Activated CD8-positive, alpha-beta memory T cell treated with anti-CD3 and anti-CD28 coated beads, Interleukin-2, amount 50 U/mL, for 24 hours (primary cell): Measurements from ENCODE around the gene CSHL1.
A peak's percentile ranks its signal among the peaks of the same experiment; 100 is the strongest.
"Not testable (repeated sequence)": the region's sequence is repeated elsewhere in the genome, so short reads cannot be mapped to it uniquely, and the experiment has no call there.

ENCODE experiments used
- DNase-seq: peaks from one replicate; pipeline ENCODE4 v3.0.0-alpha.2; 2020; ENCODE audit errors: extremely low read depth

CSHL1 gene

DNA sequence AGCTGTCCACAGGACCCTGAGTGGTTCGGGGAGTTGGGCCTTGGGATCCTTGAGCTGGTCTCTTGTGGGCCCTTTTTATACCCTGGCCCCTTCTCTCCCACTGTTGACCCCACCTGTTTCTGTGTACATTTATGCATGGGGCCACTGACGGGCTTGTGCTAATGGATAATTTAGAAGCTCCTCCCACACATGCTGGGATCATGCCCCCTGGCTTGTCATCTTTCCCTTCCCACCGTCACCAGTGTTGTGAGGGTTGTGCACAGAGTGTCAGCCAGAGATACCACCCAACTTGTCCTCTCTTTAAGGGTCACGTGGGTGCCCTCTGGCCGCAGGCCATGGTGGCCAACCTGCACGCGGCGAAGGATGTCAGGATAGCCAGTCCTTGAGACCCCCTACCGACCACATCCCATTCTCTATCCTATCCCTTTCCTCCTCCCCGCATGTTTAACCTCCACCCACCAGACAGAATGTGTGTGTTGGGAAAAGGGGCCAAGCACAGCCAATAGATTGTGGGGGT, 7.8 kb upstream of the CSHL1 start, which contains the start of gene GH1:
Gene GH1, minus strand, starts transcription at position 51 of the 517 bp plus-strand sequence. CDS start 63 bp downstream, outside the sequence.
- not testable (repeated sequence) for DNase-seq

DNA sequence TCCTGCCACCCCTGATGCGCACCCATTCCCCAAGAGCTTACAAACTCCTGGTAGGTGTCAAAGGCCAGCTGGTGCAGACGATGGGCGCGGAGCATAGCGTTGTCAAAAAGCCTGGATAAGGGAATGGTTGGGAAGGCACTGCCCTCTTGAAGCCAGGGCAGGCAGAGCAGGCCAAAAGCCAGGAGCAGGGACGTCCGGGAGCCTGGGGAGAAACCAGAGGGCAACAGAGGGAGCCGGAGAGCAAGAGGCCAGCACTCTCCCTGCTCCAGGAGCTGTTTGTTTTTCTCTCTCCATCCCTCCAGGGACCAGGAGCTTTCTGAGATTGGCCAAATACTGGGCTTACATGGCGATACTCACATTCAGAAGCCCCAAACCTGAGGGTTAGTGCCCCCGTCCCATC, 7.2 kb upstream of the CSHL1 start:
- no peak for DNase-seq

DNA sequence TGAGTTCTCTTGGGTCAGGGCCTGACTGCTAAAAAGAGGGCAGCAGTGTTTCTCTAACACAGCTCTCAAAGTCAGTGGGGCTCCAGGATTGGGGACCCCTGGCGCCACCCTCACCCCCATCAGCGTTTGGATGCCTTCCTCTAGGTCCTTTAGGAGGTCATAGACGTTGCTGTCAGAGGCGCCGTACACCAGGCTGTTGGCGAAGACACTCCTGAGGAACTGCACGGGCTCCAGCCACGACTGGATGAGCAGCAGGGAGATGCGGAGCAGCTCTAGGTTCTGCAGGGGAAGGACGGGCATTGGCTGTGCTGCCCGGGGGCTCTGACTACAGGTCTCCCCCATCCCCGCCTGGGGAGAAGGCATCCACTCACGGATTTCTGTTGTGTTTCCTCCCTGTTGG, 6.6 kb upstream of the CSHL1 start:
- DNase-seq: no peak

DNA sequence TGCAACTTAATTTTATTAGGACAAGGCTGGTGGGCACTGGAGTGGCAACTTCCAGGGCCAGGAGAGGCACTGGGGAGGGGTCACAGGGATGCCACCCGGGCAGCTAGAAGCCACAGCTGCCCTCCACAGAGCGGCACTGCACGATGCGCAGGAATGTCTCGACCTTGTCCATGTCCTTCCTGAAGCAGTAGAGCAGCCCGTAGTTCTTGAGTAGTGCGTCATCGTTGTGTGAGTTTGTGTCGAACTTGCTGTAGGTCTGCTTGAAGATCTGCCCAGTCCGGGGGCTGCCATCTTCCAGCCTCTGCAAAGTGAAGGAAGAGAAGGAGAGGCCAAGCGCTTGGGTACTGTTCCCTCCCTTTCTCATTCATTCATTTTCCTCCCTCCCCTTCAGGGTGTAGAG, 6.1 kb upstream of the CSHL1 start:
- not testable (repeated sequence) for DNase-seq

DNA sequence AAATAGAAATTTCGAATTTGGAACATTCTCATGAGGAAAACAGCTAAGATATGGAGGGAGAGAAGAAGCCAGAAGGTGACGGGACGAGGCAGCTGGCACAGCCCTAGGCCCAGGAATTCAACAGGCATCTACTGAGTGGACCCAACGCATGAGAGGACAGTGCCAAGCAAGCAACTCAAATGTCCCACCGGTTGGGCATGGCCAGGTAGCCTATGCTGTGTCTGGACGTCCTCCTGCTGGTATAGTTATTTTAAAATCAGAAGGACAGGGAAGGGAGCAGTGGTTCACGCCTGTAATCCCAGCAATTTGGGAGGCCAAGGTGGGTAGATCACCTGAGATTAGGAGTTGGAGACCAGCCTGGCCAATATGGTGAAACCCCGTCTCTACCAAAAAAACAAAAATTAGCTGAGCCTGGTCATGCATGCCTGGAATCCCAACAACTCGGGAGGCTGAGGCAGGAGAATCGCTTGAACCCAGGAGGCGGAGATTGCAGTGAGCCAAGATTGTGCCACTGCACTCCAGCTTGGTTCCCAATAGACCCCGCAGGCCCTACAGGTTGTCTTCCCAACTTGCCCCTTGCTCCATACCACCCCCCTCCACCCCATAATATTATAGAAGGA, 5.6 kb upstream of the CSHL1 start:
- DNase-seq: no peak

DNA sequence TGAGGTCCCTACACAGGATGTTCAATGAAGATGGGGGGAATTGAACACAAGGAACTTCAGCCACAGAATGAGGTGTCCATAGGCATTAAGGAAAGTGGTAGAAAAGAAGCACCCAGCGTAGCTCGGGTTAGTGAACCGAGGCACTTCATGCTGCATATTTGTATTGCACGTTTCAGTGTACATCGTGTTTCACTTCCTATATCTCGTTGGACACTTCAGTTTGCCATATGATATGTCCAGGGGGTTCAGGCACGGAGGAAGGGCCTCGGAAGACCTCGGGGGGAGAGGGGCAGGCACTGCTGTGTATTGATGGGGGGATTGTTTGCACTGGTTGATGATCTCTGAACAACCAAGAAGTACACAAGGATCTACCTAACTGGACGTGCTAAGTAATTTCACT, 4.7 kb upstream of the CSHL1 start:
- DNase-seq: not testable (repeated sequence)

DNA sequence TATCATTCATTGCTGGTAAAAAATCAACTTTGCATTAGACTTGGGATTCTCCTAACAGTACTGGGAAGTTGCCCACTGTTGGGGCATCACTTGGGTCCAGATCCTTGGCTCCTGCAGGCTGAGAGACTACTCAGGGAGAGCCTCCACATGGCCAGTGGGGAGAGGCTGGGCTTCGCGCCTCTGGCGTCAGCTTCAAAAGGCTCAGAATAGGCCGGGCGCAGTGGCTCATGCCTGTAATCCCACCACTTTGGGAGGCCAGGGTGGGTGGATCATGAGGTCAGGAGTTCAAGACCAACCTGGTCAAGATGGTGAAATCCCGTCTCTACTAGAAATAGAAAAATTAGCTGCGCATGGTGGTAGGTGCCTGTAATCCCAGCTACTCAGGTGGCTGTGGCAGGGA, 3.4 kb upstream of the CSHL1 start:
- no peak for DNase-seq

DNA sequence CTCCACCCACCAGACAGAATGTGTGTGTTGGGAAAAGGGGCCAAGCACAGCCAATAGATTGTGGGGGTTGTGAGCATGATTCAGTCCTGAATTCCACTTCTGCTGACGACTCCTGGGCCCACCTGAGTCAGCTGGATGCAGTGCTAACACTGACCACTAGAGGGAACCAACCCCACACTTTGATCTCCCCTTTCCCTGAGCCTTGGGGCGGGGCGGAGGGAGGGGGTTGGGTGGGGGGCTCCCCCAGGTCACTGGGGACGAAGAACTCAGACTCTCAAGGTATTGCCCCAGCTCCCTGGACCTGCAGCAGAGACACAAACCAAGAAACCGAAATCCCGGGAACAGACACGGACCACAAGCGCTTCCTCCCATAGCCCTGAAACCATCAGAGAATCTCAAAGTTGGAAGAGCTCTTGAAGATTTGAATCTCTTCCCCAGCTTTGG, 621 bp upstream of the CSHL1 start:
- DNase-seq: peak; percentile 20

DNA sequence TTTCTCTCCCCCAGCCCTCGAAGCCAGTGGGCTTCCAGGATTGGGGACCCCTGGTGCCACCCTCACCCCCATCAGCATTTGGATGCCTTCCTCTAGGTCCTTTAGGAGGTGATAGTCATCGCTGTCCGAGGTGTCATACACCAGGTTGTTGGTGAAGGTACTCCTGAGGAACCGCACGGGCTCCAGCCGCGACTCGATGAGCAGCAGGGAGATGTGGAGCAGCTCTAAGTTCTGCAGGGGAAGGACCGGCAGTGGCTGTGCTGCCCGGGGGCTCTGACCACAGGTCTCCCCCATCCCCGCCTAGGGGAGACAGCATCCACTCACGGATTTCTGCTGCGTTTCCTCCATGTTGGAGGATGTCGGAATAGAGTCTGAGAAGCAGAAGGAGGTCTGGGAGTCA, 962 bp downstream of the CSHL1 start:
- DNase-seq: no peak

DNA sequence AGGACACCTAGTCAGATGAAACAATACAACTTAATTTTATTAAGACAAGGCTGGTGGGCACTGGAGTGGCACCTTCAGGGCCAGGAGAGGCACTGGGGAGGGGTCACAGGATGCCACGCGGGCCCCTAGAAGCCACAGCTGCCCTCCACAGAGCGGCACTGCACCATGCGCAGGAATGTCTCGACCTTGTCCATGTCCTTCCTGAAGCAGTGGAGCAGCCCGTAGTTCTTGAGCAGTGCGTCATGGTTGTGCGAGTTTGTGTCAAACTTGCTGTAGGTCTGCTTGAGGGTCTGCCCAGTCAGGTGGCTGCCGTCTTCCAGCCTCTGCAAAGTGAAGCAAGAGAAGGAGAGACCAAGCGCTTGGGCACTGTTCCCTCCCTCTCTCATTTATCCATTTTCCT, 1.5 kb downstream of the CSHL1 start:
- DNase-seq: not testable (repeated sequence)

DNA sequence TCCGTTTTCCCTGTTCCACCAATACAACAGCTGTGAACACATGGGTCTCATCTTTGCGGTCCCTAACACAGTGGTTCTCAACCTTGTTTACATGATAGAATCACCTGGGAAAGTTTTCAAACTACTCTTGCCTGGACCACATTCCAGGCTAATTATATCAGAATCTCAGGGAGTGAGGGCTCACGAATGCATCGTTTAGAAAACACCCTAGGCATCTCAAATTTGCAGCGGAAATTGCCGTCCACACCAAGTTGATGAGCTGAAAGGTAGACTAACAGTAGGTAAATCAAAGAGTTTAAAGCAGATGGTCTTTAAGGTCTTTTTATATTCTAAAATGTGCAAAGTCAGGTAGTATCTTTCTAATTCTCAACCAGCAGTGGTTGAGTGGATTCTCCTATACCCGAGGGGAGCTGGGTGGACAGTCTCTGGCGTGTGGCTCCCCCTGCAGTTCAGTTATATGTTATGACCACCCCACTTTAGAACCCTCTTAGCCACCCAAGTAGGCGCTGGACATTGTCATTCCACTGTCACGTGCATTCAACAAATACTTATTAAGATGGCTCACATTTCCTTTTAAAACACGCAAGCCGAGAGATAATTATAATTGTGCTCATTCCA, 3.8 kb downstream of the CSHL1 start:
- DNase-seq: not testable (repeated sequence)

DNA sequence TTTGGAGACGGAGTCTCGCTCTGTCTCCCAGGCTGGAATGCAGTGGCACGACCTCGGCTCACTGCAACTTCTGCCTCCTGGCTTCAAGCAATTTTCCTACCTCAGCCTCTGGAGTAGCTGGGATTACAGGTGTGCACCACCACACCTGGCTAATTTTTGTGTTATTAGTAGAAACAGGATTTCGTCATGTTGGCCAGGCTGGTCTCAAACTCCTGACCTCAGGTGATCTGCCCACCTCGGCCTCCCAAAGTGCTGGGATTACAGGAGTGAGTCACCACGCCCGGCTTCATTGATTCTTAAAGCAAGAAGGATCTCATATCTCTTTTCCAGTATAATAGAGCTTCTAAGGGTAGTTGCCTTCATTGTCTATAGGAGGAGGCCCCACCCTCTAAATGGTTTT, 6.3 kb downstream of the CSHL1 start:
- DNase-seq: not testable (repeated sequence)

DNA sequence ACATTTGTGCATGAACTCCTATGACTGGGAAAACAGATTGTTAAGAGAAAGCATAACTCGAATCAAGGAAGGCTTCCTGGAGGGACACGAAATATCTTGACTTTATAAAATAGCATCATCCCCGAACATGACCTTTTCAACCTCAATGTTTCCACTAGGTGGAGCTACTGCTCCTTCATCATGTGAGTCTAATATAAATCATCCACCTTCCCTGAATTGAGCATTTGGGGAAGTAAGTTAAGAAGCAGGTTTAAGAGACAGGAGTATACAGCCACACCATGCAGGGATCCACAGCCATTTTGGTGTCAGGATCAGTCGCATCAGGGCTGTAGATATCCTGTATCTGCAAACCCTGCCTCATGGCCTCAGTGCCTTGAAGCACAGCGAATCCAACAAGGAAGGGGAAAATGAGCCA, 7.3 kb downstream of the CSHL1 start:
- DNase-seq: not testable (repeated sequence)

DNA sequence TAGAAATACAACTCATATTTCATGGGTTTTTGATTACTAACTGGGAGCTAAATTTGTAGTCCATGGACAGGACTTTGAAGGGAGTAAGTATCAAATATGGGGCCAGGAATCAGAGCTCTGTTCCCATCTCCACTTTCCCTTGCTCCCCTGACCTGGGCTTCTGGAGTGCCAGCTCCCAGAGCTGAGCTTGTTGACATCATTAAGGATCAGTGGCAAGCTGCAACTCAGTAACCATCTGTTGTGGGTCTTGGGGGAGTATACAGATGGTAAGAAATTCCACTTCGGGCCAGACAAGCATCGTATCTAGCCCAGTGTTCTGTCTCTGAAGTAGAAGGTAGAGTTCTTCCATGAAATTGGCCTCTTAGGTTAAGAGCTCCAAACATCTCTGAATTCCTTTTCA, 9.1 kb downstream of the CSHL1 start:
- not testable (repeated sequence) for DNase-seq

DNA sequence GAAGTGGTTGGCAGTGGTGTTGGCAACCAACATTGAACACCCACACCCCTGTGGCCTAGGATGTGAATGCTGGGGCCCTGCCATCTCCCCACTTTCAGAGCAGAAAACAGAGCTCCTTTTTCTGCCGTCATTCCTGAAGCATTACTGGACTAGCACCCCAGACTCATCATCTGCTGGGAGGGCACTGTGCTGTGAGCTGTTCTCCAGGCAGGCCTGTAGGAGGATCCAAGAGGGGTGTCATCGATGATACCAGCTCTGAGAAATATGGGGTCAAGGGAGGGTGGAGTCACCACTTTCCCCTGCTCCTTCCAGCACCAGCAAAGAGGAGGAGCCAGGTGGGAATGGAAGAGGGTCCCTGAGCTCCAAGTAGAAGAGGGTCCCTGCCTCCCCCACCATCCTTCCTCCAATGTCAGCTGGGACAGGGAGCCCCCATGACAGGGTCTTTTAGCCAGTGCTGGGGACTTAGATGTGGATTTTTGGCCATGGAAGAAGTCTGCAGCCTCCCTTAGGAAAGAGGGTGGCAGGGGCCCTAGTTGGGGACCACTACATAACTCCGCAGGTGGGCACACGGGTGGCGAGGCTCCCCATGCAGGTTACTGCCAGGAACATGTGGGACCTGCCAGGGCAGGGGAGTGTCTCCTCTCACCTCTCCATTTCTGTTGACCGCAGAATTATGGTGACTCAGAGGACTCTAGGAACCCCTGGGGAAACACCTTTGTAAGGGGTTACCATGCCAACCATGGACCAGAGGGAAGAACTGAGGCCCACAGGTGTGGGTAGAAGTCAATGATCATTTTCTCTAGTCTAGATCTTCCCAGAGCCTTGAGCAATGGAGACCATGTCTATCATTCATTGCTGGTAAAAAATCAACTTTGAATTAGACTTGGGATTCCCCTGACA, 11.9 kb downstream of the CSHL1 start:
- not testable (repeated sequence) for DNase-seq

DNA sequence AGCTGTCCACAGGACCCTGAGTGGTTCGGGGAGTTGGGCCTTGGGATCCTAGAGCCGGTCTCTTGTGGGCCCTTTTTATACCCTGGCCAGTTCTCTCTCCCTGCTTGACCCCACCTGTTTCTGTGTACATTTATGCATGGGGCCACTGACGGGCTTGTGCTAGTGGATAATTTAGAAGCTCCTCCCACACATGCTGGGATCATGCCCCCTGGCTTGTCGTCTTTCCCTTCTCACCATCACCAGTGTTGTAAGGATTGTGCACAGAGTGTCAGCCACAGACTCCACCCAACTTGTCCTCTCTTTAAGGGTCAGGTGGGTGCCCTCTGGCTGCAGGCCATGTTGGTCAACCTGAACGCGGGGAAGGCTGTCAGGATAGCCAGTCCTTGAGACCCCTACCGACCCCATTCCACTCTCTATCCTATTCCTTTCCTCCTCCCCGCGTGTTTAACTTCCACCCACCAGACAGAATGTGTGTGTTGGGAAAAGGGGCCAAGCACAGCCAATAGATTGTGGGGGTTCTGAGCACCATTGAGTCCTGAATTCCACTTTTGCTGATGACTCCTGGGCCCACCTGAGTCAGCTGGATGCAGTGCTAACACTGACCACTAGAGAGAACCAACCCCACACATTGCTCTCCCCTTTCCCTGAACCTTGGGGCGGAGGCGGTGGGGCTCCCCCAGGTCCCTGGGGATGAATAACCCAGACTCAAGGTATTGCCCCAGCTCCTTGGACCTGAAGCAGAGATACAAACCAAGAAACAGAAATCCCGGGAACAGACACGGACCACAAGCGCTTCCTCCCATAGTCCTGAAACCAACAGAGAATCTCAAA, 14.3 kb downstream of the CSHL1 start, which contains the start of gene CSH1:
Gene CSH1, minus strand, starts transcription at position 51 of the 831 bp plus-strand sequence. CDS start 63 bp downstream, outside the sequence.
- not testable (repeated sequence) for DNase-seq

DNA sequence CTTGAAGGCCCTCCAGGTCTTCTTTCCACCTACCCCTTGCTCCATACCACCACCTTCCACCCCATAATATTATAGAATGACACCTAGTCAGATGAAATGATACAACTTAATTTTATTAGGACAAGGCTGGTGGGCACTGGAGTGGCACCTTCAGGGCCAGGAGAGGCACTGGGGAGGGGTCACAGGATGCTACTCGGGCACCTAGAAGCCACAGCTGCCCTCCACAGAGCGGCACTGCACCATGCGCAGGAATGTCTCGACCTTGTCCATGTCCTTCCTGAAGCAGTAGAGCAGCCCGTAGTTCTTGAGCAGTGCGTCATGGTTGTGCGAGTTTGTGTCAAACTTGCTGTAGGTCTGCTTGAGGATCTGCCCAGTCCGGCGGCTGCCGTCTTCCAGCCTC, 16.2 kb downstream of the CSHL1 start:
- not testable (repeated sequence) for DNase-seq

DNA sequence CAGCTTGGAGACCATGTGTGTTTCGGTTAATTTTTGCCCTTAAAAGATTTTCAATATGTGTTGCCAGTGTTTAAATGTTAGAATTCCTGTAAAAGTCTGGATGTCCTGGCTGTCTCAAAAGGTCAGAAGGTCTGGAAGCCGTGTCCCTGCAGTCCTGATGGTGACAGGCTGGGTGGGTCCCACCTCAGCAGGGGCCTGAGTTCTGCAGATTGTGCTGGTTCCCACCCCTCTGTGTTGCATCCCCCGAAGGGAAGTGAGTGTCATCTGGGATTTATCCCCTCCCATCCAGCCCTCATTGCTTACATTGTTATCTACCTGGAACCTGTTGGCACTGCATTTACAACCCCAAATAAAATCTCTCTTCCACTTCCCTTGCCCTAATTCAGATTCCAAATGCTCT, 17.0 kb downstream of the CSHL1 start:
- not testable (repeated sequence) for DNase-seq

DNA sequence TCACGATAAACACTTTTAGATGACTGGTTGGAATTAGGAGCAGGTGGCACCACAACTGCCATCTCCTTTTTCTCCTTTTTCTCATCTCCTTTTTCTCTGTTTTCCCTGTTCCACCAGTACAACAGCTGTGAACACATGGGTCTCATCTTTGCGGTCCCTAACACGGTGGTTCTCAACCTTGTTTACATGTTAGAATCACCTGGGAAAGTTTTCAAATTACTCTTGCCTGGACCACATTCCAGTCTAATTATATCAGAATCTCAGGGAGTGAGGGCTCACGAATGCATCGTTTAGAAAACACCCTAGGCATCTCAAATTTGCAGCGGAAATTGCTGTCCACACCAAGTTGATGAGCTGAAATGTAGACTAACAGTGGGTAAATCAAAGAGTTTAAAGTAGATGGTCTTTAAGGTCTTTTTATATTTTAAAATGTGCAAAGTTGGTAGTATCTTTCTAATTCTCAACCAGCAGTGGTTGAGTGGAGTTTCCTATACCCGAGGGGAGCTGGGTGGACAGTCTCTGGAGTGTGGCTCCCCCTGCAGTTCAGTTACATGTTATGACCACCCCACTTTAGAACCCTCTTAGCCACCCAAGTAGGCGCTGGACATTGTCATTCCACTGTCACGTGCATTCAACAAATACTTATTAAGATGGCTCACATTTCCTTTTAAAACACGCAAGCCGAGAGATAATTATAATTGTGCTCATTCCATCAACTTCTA, 18.6 kb downstream of the CSHL1 start:
- DNase-seq: not testable (repeated sequence)

DNA sequence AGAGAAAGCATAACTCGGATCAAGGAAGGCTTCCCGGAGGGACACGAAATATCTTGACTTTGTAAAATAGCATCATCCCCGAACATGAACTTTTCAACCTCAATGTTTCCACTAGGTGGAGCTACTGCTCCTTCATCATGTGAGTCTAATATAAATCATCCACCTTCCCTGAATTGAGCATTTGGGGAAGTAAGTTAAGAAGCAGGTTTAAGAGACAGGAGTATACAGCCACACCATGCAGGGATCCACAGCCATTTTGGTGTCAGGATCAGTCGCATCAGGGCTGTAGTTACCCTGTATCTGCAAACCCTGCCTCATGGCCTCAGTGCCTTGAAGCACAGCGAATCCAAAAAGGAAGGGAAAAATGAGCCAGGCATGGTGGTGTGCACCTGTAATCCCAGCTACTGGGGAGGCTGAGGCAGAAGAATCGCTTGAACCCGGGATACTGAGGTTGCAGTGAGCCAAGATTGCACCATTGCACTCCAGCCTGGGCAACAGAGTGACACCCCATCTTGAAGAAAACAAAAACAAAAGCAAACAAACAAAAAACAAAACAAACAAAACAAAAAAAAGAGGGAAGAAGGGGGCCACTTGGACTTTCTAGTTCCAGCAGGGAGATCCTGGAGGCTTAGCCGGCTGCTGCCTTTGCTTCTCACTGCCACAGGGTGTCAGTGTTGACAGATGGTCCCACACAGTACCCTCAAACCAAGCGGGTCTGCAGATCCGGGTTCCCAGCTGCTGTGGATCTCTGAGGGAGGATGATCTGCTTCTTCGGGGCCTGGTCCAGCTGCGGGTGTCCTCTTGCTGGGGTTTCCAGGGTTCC, 21.8 kb downstream of the CSHL1 start:
- DNase-seq: not testable (repeated sequence)
